Dendritic cell treated with granulocyte-macrophage colony-stimulating factor and Interleukin-4, amounts not matched to agents 40 ng/mL and 50 ng/mL, for 4 days (primary cell): ENCODE measurements around the gene SOWAHC.

ENCODE experiments used
- H3K27ac Mint-ChIP-seq: one replicate; pipeline ENCODE4 v1.8.0; 2022; ENCODE audit warnings: mild to moderate bottlenecking, mixed read lengths
- H3K27me3 Mint-ChIP-seq: one replicate; pipeline ENCODE4 v1.8.0; 2022; ENCODE audit warnings: mild to moderate bottlenecking, mixed read lengths
- H3K36me3 Mint-ChIP-seq: one replicate; pipeline ENCODE4 v1.8.0; 2022; ENCODE audit warnings: low read depth, mixed read lengths
- H3K4me1 Mint-ChIP-seq: one replicate; pipeline ENCODE4 v1.8.0; 2022; ENCODE audit warnings: low read depth, mixed read lengths
- H3K4me3 Mint-ChIP-seq: one replicate; pipeline ENCODE4 v1.8.0; 2022; ENCODE audit warnings: mild to moderate bottlenecking, moderate library complexity, mixed read lengths
- H3K9me3 Mint-ChIP-seq: one replicate; pipeline ENCODE4 v1.8.0; 2022; ENCODE audit warnings: mixed read lengths
- intact Hi-C: fragments of 100-400 bp; cut with micrococcal nuclease; formaldehyde crosslinking; loops from one replicate; pipeline ENCODE4 v1.15.0; 2022

Gene SOWAHC

DNA sequence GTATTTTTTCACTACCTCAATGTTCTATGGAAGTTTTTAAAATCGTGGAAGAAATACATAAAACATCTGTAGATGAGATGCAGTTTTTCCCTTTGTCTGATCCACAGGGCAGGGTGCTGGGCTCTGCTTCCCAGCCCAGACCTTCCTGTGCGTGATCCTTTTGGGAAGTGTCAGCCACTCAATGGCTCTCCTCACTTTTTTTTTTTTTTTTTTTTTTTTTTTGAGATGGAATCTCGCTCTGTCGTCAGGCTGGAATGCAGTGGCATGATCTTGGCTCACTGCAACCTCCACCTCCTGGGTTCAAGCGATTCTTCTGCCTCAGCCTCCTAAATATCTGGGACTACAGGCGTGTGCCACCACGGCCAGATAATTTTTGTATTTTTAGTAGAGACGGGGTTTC lies 32.8 kb downstream of the SOWAHC start:
- Mint-ChIP-seq H3K36me3 (no peaks in the 10 kb centered on the region), H3K27me3 (peaks cover 10% of the 10 kb centered on the region), H3K27ac (no peak overlapping the region), H3K4me1 (peaks cover 10% of the 10 kb centered on the region), H3K4me3 (no peak overlapping the region), H3K9me3 (no peaks in the 10 kb centered on the region)
- intact Hi-C loops = no loop called here

DNA sequence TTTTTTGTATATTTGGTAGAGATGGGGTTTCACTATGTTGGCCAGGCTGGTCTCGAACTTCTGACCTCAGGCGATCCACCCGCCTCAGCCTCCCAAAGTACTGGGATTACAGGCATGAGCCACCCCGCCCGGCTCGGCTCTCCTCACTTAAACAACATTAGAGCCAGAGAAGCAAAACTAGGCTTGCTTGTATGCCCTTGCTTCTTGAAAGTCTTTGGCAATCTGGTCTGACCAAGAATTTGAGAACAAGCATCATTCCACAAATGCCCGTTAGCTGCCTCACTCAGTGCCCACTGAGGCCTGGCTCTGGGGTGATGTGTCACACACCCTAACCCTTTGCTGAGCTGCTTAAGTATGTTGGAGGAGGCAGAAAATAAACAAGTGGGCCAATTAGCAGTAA lies 33.5 kb downstream of the SOWAHC start:
- Mint-ChIP-seq H3K9me3 (no peaks in the 10 kb centered on the region), H3K27ac (no peak overlapping the region), H3K4me3 (no peak overlapping the region), H3K4me1 (peaks cover 10% of the 10 kb centered on the region), H3K36me3 (no peaks in the 10 kb centered on the region), H3K27me3 (peaks cover 16% of the 10 kb centered on the region)
- intact Hi-C loops = no loop called here

DNA sequence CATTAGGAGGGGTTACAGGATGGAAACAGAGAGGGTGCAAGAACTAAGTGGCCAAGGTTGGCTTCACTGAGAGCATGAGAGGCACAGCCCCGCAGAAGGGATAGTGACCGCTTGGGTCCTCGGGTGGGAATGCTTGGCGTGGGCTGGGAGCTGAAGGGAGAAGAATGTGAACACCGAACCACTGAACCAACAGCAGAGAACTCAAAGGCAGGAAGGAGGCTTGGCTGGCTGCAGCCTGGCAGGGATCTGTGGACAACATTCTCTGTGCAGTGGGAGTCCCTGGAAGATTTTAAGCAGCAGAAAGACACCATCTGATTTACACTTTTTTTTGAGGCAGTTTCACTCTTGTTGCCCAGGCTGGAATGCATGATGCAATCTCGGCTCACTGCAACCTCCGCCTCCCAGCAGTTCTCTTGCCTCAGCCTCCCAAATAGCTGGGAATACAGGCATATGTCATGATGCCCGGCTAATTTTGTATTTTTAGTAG lies 33.9 kb downstream of the SOWAHC start:
- Mint-ChIP-seq H3K4me1 (peaks cover 10% of the 10 kb centered on the region), H3K9me3 (no peaks in the 10 kb centered on the region), H3K4me3 (no peak overlapping the region), H3K27ac (no peak overlapping the region), H3K36me3 (no peaks in the 10 kb centered on the region), H3K27me3 (peaks cover 16% of the 10 kb centered on the region)
- intact Hi-C loops = no loop called here

DNA sequence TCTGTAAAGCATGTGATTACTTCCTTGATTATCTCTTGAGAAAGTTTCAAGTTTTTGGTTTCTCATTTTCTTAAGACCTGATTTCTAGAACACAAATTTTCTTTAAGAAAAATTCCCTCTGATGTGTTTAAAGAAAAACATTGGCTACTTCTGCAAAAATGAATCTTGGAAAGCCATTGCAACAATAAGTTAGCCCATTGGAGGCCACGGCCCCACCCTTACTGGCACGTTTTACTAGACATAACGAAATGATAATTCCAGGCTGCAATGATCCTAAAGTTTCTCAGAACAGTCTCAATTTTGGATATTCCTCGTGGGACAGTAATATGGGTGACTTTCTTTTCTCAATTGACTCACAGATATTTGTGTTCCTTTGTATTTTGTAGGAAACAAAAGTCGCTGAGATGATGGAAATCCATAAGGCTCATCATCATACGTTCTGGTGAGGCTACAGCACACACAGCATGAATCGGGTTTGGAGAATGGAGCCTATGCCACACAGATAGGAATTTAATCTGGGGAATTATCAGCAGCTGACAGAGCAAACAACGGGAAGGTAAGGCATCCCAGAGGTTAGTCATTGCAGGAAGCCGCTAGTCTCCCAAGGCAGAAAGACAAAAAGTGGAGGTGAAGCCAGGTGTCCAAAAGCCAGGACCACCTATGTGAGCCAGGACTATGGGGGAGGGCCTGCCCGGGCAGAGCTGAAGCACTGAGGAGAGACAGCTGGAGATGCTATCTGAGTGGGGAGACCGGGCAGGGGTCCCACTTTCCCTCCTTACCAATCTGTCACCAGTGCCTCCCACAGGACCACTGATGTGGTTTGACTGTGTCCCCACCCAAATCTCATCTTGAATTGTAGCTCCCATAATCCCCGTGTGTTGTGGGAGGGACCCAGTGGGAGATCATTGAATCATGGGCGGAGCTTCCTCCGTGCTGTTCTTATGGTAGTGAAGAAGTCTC lies 35.9 kb downstream of the SOWAHC start:
- peaks cover 16% of the 10 kb centered on the region for H3K27me3 Mint-ChIP-seq
- intact Hi-C loops = no loop called here
- no peaks in the 10 kb centered on the region for H3K36me3 Mint-ChIP-seq
- no peak overlapping the region for H3K4me3 Mint-ChIP-seq
- H3K4me1 Mint-ChIP-seq = no peaks in the 10 kb centered on the region
- no peaks in the 10 kb centered on the region for H3K9me3 Mint-ChIP-seq
- no peak overlapping the region for H3K27ac Mint-ChIP-seq

DNA sequence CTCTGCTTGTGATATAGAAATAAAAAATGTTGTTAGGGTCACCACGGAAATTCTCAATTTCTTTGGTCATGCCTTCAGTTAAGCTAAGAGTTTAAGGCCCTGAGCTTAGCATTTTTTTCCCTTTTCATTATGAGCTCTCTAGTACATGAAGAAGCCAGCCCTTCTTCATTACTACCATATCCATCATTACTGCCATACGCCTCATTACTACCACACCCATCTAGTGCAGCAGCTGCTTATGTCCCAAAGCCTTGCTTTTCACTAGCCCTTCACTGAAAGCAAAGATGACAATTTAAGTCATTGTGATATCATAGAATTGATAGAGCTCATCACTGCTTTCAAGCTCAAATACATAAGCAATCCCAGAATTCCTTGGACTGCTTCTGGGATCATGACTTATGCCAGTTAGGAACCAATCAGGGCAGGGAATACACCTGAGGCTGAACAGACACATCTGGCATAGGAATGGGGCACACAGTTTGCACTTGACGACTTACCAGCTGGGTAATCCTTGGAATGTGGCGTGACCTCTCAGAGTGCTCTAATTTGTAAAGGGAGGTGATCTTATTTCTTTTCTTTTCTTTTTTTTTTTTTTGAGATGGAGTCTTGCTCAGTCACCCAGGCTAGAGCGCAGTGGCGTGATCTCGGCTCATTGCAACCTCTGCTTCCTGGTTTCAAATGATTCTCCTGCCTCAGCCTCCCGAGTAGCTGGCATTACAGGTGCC lies 40.3 kb downstream of the SOWAHC start:
- no peaks in the 10 kb centered on the region for H3K9me3 Mint-ChIP-seq
- H3K36me3 Mint-ChIP-seq = no peaks in the 10 kb centered on the region
- intact Hi-C loops = no loop called here
- H3K4me3 Mint-ChIP-seq = no peak overlapping the region
- no peak overlapping the region for H3K27ac Mint-ChIP-seq
- peaks cover 25% of the 10 kb centered on the region for H3K27me3 Mint-ChIP-seq
- no peaks in the 10 kb centered on the region for H3K4me1 Mint-ChIP-seq

DNA sequence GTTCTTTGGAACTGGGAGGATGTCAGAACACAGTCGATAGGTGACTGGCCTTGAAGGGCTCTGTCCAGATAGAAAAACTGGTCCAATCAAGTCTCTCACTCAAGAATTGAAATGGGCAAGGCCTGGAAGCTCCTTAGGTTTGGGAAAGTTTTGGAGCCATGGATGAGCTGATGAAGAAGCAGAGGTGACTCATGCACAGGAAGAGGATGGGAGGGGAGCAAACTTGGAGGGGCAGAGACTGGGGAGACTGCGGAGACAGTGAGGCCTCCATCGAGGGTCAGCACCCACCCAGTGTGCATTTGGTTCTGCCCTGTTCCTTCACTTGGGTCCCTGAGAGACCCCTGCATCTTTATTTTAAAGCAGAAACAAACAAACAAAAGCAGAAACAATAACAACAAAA lies 41.1 kb downstream of the SOWAHC start:
- intact Hi-C loops = no loop called here
- Mint-ChIP-seq H3K36me3 (no peaks in the 10 kb centered on the region), H3K4me1 (no peaks in the 10 kb centered on the region), H3K27ac (no peak overlapping the region), H3K27me3 (peaks cover 22% of the 10 kb centered on the region), H3K4me3 (no peak overlapping the region), H3K9me3 (no peaks in the 10 kb centered on the region)

DNA sequence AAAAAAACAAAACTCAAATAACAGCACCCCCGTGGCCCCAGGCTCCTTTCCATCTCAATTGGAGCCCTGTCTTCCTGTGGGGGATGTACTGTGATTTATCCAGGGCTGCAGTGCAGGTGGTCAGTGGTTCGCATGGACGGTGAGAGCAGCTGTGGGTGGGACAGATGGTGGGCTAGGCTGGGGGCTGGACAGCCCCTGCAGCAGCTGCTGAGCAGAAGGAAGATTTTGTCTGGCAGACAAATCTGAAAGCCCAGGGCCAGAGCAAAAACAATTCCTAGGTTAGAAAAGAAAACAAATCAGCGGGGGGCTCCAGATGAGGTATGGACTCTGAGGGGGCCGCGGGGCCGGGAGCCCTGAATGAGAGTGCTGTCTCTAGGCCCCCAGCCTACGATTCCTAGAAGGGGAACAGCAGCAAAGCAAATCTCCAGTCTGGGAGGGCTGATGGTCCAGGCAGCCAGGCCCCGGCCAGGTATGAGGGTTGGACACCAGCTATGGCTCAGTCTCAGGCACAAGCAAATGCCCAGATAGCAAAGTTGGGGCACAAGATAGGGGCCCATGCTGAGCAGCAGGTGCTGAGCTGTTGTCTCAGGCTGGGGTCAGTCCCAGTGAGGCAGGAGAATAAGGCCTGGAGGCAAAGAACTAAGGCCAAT lies 45.4 kb downstream of the SOWAHC start:
- Mint-ChIP-seq H3K36me3 (no peaks in the 10 kb centered on the region), H3K27ac (no peak overlapping the region), H3K4me3 (no peak overlapping the region), H3K9me3 (no peaks in the 10 kb centered on the region), H3K4me1 (no peaks in the 10 kb centered on the region), H3K27me3 (peaks cover 25% of the 10 kb centered on the region)
- intact Hi-C loops = no loop called here

DNA sequence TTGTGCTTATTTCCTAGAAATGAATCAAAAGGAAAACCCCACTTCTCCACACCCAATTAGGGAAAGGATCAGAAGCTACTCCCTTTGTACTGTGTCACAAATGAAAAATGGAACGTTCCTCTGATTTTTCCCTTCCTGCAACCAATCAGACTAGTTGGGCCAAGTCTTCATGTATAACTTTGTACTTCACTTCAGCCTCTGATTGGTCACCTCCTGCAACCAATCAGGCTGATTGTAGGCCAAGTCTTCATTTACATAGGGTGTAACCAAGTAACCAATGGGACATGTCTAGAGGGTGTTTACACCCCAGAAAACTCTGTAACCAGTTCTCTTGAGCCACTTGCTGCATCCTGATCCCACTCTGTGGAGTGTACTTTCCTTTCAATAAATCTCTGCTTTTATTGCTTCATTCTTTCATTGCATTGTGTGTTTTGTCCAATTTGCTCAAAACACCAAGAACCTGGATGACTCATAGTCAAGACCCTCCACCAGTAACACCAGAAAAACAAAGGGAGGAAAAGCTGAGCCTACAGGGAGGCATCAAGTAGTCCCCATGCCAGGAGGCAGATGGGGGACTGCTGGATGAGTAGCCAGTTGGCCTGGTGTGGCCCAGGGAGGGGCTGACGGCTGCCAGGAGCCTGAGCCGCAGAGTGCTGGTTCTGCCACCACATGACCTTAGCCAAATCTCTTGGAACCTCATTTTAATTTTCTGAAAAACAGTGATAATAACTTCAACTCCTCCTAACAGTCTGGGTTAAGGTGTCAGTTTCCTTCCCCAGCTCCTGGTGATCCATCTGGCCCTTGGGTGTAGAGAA lies 46.1 kb downstream of the SOWAHC start:
- Mint-ChIP-seq H3K36me3 (no peaks in the 10 kb centered on the region), H3K9me3 (no peaks in the 10 kb centered on the region), H3K27ac (no peak overlapping the region), H3K27me3 (peaks cover 26% of the 10 kb centered on the region), H3K4me3 (no peak overlapping the region), H3K4me1 (no peaks in the 10 kb centered on the region)
- intact Hi-C loops = no loop called here

DNA sequence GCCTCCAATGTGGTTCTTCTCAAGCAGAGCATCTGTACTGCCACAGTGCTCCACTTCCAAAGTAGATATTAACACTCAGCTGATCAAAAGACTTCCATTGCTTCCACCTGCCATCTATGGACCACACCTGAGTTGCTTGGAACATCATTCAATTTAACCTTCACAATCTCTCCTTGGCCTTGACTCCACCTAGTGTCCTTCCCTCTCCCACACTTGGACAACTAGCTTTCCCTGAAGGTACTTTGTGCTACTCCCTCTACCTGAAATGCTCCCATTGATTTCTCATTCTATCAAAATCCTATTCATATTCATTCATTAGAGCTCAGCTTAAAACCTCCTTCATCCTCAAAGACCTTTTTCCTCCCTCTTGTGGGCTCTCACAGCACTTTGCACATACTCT lies 48.7 kb downstream of the SOWAHC start:
- Mint-ChIP-seq H3K36me3 (no peaks in the 10 kb centered on the region), H3K27me3 (peaks cover 23% of the 10 kb centered on the region), H3K9me3 (no peaks in the 10 kb centered on the region), H3K27ac (no peak overlapping the region), H3K4me1 (no peaks in the 10 kb centered on the region), H3K4me3 (no peak overlapping the region)
- intact Hi-C loops = loop anchor here (2.0 kb wide), 1 partner anchor 116 kb away; no protein-coding TSS in a partner anchor

DNA sequence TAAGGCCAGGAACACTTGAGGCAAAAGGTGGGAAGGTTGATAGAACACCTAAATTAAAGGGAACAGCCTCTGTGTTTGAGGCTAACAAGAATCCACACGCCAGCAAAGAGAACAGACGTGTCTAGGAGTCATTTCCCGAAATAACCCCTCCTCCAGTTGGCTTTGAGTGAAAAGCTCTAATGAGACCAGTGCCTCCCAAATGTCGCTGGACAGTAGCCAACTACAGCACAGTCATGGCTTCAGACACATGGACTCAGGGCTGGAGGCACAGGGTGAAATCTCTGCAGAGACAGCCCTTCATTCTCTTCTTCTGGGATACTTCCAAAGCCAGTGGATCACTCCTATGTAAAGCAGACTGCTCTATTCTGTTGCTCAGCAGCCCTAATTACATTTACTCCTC lies 49.6 kb downstream of the SOWAHC start:
- Mint-ChIP-seq H3K27me3 (peaks cover 23% of the 10 kb centered on the region), H3K36me3 (no peaks in the 10 kb centered on the region), H3K27ac (no peak overlapping the region), H3K9me3 (no peaks in the 10 kb centered on the region), H3K4me1 (no peaks in the 10 kb centered on the region), H3K4me3 (no peak overlapping the region)
- intact Hi-C loops = loop anchor here (2.0 kb wide), 1 partner anchor 117 kb away; no protein-coding TSS in a partner anchor

DNA sequence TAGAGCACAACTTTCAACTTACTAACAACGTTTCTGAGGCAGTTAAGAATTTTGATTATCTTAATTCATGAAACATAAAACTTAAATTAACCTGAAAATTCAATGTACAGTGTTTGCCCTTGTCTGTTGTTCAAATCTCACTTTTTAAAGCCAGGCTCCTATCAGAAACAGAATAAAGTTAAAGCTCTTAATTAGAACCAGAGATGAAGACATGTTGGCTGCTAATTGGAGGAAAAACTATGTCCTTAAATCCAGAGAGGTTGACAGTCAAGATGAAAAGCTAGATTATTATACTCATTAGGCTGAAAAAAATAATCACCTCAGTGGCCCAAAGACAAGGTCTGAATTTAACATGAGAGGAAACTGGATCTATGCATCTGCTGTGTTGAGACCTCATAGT lies 52.3 kb downstream of the SOWAHC start:
- H3K9me3 Mint-ChIP-seq = no peaks in the 10 kb centered on the region
- H3K4me1 Mint-ChIP-seq = no peaks in the 10 kb centered on the region
- H3K27me3 Mint-ChIP-seq = peaks cover 23% of the 10 kb centered on the region
- no peak overlapping the region for H3K27ac Mint-ChIP-seq
- H3K4me3 Mint-ChIP-seq = no peak overlapping the region
- intact Hi-C loops = no loop called here
- H3K36me3 Mint-ChIP-seq = no peaks in the 10 kb centered on the region
